Measurements from ENCODE around the gene B3GAT3.

The B3GAT3 gene

GRCh38 chr11:62665599-62666258, 43.9 kb upstream of the B3GAT3 start:
- CTCF ChIA-PET, result interaction anchor here (0.9 kb wide), 1 partner anchor 73 kb away, joined by 4 read pairs; no protein-coding TSS in a partner anchor

GRCh38 chr11:62665075-62665598, 43.4 kb upstream of the B3GAT3 start, which contains the start of the genes C11orf98 and CSKMT:
TSS of gene C11orf98 (minus strand) at chr11:62665210. CDS start at chr11:62665169, 41 bp downstream.
TSS of gene CSKMT (plus strand) at chr11:62665312. CDS start at chr11:62665880, 568 bp downstream.
- POLR2A ChIA-PET (ENCODE audit: low non-redundant PET), result interaction anchor here (0.6 to 2.1 kb wide), 11 partner anchors 8 to 1646 kb away, joined by 3 to 16 read pairs (median 8); partner anchors contain the start of genes B3GAT3, HNRNPUL2, INTS5 and MTA2
- TF ChIP-seq CTCF (conservative IDR thresholded peaks at IDR 0.05; ENCODE audit: low read depth), result no peak
- CTCF ChIA-PET, result interaction anchor here (0.9 to 1.3 kb wide), 4 partner anchors 10 to 121 kb away, joined by 4 to 7 read pairs (median 5); no protein-coding TSS in a partner anchor
- DNase-seq (ENCODE audit: low spot score), result peak; percentile 97
- peak within 1 kb of the TSS; percentile 90 for H3K27ac ChIP-seq

More at GRCh38 chr11:62665599-62666258, 43.9 kb upstream of the B3GAT3 start:
- DNase-seq (ENCODE audit: low spot score), result peak; percentile 46
- POLR2A ChIA-PET (ENCODE audit: low non-redundant PET), result interaction anchor here (0.8 to 2.1 kb wide), 10 partner anchors 9 to 88 kb away, joined by 3 to 16 read pairs (median 8); partner anchors contain the start of genes B3GAT3, HNRNPUL2, INTS5 and MTA2
- no peak for TF ChIP-seq CTCF (conservative IDR thresholded peaks at IDR 0.05; ENCODE audit: low read depth)
- peak overlapping the region; percentile 90 for H3K27ac ChIP-seq

- POLR2A ChIA-PET (ENCODE audit: low non-redundant PET), result interaction anchor here (0.6 to 2.1 kb wide), 10 partner anchors 7 to 1647 kb away, joined by 4 to 16 read pairs (median 8); partner anchors contain the start of genes B3GAT3, HNRNPUL2, INTS5 and MTA2
Measured at GRCh38 chr11:62664405-62665074, 42.8 kb upstream of the B3GAT3 start.

GRCh38 chr11:62656796-62657429, 35.1 kb upstream of the B3GAT3 start:
- POLR2A ChIA-PET (ENCODE audit: low non-redundant PET), result interaction anchor here (0.6 to 1.4 kb wide), 2 partner anchors 8 to 65 kb away, joined by 3 to 4 read pairs; partner anchors contain the start of genes C11orf98 and CSKMT
- no peak for TF ChIP-seq CTCF (conservative IDR thresholded peaks at IDR 0.05; ENCODE audit: low read depth)
- DNase-seq (ENCODE audit: low spot score), result no peak
- no peak overlapping the region for H3K27ac ChIP-seq
- CTCF ChIA-PET, result no interaction called here

More at GRCh38 chr11:62664405-62665074, 42.8 kb upstream of the B3GAT3 start:
- no peak for TF ChIP-seq CTCF (conservative IDR thresholded peaks at IDR 0.05; ENCODE audit: low read depth)
- peak overlapping the region; percentile 90 for H3K27ac ChIP-seq
- DNase-seq (ENCODE audit: low spot score), result peak; percentile 51
- CTCF ChIA-PET, result interaction anchor here (0.9 to 1.3 kb wide), 3 partner anchors 10 to 122 kb away, joined by 5 to 7 read pairs (median 5); no protein-coding TSS in a partner anchor

GRCh38 chr11:62654297-62654696, 32.5 kb upstream of the B3GAT3 start:
- peak overlapping the region; percentile 91 for H3K27ac ChIP-seq
- no peak for DNase-seq (ENCODE audit: low spot score)
- ChIA-PET POLR2A (ENCODE audit: low non-redundant PET) (interaction anchor here (0.6 to 2.4 kb wide), 3 partner anchors 11 to 73 kb away, joined by 4 to 16 read pairs (median 4); partner anchors contain the start of genes C11orf98 and CSKMT), CTCF (interaction anchor here (1.0 kb wide), 1 partner anchor 10 kb away, joined by 5 read pairs; the partner anchor contains the start of genes C11orf98 and CSKMT)
- TF ChIP-seq CTCF (conservative IDR thresholded peaks at IDR 0.05; ENCODE audit: low read depth), result no peak

Measured in RWPE1 (cell line).